GM21367 (cell line): Measurements from ENCODE around the gene KIF5B.
"Not testable (repeated sequence)": the region's sequence is repeated elsewhere in the genome, so short reads cannot be mapped to it uniquely, and the experiment has no call there.

Source experiments
- ATAC-seq: cut with Tn5 transposase; IDR thresholded peaks from one replicate; pipeline ENCODE4 v1.9.1; 2021; ENCODE audit not compliant: unreplicated experiment

KIF5B gene

DNA sequence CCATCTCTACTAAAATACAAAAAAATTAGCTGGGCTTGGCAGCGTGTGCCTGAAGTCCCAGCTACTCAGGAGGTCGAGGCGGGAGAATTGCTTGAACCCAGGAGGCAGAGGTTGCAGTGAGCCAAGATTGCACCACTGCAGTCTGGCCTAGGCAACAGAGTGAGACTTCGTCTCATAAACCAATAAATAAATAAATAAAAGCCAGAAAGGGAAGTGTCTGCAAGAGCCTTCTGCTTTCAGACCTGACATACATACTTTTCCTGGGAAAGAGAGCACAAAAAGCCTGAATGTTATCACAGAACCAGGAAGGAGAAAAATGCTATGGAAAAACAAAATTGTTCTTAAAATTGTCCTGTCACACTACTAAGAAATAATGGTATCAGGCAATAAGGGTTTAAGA lies 4.1 kb upstream of the KIF5B start:
- ATAC-seq: no peak

DNA sequence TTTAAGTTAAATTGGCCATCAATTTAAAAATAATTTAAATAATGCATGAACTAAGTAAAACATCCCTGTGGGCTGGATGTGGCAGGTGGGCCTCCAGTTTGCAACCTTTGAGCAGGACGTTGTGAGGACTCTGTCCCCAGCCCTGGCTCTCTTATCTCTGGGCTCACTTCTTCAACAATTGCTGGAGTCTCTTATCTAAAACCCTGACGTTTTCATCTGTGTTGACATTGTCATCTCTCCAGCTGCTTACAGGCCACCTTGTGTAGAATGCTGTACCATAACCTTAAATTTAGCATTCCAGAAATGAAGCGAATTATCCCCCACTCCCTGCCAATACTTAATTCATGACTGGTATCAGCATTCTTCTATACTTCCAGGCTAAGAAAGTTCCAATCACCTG lies 3.2 kb upstream of the KIF5B start:
- no peak for ATAC-seq

GRCh38 chr10:32057036-32057372 lies 779 bp upstream of the KIF5B start:
- no peak for ATAC-seq

- peak; percentile 34 for ATAC-seq
These were observed 618 bp downstream of the KIF5B start for GRCh38 chr10:32055478-32056135.

DNA sequence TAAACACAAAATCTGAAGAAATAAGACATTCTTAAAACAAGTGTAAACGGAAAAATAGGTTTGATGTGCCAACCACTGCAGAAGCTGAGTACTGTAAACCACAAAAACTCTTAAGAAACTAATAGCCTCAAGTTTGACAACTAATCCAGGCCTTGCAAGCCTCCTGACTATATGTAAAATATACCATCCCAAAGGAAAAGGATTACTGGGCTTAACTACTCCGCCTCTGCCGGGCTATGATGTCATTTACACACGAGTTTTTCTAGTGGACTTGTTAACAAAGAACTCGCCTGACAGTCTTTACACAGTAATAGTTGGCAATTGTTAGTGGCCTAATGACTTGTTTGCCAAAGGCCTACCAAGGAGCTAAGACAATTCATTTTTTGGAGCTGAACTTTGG lies 2.1 kb downstream of the KIF5B start:
- no peak for ATAC-seq

- not testable (repeated sequence) for ATAC-seq
These were observed 2.8 kb downstream of the KIF5B start for GRCh38 chr10:32053392-32053791.

DNA sequence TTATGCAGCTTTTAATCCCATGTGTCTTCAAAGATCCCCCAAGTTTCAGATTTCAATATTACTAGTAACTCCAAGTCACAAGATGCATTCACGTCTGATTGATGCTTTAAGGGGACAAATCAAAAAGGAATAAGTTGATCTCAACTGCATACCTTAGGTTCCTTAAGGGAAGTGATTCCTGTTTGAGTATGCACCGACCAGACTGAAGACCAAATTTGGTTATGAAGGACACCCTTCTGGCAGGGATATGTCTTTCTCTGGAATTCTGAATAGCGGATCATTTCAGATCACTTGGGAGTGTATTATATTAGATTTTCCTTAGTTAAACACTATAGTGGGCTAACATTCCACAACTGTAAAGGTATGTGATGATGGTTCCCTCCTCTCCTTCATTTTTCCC lies 4.3 kb downstream of the KIF5B start:
- ATAC-seq: no peak

DNA sequence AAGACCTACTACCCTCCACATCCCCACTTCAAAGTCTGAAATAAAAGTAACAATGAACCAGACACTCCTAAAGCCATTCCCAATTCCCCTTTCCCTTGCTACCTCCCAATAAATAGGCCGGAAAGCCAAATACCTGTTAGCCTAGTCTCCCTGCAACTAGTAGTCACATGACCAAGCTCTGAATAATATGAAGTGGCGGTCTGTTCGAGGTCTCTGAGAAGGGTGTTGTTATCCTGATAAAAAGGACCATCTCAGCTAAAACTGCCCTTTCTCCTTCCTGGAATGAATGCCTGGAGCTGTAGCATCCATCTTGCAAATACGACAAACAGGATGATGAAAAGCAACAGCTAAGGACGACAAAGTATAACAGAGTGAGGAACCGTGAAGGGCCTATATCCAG lies 6.0 kb downstream of the KIF5B start:
- no peak for ATAC-seq

DNA sequence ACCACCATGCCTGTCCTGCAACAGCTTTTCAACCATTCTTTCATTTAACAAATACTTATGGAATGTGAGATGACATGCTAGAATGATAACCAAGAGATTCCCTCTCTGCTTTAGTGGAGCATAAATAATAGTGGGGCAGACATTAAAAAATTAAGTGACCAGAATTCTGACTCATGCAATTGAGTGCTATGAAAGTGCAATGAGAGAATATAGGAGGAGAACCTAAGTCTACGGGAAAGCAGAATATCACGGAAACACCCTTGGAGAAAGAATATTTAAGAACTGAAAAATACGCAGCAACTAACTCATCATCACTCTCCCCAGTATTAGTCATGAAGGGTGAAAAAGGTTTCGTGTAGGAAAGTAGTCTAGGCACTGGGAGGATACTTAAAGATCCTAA lies 7.1 kb downstream of the KIF5B start:
- ATAC-seq: no peak

DNA sequence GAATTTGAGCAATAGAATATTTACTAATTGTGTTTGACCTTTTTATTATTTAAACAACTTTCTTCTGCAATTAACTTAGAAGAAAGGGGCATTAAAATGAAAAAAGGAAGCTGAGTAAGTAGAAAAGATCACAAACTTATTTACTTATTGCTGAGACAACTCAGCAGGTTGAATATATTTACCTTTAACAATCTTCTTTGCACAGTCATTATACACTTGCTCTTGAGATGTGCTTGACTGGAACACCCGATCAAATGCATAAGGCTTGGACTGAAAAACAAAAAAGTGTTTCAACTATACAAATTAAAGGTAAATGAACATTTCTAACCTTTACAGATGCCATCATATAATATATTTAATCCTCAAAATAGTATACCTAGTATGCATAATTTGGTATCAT lies 7.9 kb downstream of the KIF5B start:
- no peak for ATAC-seq

DNA sequence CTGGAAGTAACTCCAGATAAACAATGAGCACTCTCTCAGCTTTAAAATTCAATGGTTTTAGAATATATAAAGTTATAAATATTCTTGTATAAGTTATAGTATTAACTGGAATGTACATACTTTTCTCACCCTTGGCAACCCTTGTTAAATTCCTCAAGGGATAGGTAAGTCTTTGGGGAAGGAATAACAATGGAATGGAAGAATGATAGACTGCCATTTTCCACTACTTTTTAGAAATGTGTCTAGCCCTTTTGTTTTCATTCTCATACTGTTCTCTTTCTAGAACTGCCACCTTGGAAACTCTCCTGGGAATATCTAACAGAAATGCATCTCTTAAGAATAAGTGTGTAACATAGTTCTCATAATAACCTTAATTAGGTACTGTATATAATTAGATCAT lies 8.3 kb downstream of the KIF5B start:
- ATAC-seq: no peak

- no peak for ATAC-seq
These were observed 10.1 kb downstream of the KIF5B start for GRCh38 chr10:32046151-32046550.

- ATAC-seq: not testable (repeated sequence)
These were observed 13.5 kb downstream of the KIF5B start for GRCh38 chr10:32042730-32043129.

DNA sequence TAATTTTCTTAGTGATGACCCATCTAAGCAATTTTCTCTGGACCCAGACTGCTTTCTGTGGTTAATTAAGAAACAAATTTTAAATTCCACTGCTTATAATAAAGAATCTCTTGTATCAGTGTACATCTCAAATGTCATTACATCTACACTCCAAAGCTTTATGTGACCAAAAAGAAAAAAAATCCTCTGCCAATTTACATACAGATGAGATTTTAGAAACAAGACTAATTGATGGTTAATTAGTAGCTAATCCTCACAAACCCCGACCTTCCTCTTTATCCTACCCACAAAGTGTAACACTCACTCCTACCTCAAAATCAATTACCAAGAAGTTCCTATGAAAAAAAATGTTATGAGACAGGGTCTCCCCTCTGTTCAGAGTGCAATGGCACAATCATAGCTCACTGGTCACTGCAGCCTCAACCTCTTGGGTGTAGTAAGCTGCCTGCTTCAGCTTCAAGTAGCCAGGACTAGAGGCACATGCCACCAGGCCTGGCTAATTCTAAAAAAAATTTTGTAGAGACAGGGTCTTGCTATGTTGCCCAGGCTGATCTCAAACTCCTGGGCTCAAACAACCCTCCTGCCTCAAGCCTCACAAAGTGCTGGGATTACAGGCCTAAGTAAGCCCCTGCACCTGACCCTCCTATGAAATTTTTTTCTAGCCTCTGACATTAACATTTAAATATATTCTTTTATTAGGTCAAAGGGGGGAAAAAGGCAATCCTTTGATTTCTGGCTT lies 14.8 kb downstream of the KIF5B start:
- no peak for ATAC-seq

DNA sequence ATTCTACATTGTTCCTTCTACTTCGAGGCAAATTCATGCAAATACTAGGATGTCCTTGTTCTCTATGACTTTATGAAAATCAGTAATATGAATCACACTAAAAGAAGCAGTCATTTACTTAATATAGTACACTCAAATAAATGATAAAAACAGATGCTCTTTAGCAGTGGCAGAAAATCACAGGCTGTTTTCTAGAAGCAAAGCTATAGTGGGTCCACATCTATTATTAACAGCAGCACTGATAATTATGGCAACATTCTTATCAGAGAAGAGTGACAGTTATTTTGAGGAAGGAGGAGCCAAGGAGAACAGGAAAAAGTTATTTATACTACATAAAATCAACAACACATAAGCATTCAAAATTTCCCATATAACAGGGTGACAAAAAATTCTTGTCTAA lies 16.5 kb downstream of the KIF5B start:
- no peak for ATAC-seq

- ATAC-seq: no peak
These were observed 17.4 kb downstream of the KIF5B start for GRCh38 chr10:32038777-32039176.

GRCh38 chr10:32036922-32037321 lies 19.3 kb downstream of the KIF5B start:
- no peak for ATAC-seq

DNA sequence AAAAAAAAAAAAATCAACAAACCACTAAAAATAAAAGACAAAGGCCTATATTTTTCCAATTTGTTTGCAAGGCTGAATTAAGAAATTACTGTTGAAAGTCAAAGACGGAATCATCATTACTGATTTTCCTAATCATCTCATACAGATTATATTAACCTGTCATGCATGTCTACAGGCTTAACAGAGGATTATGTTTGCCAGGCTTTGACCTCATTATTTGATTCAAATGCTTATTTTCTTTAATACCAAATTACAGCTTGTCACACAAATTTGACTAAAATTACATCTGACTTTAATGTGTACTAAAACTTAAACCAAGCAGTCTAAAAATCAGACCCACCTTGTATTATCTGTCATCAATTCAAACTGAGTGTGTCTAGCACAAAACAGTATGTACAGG lies 21.2 kb downstream of the KIF5B start:
- no peak for ATAC-seq

DNA sequence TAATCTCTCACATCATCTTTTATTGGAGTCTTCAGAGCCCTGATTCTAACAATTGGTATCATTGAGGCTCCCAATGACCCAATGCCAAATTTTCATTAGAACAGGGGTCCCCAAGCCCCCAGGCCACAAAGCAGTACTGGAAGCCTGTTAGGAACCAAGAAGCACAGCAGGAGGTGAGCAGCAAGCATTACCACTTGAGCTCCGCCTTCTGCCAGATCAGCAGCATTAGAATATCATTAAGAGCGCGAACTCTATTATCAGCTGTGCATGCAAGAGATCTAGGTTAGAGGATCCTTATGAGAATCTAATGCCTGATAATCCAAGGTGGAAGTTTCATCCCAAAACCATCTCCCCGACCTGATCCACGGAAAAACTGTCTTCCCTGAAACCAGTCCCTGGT lies 23.1 kb downstream of the KIF5B start:
- ATAC-seq: no peak

DNA sequence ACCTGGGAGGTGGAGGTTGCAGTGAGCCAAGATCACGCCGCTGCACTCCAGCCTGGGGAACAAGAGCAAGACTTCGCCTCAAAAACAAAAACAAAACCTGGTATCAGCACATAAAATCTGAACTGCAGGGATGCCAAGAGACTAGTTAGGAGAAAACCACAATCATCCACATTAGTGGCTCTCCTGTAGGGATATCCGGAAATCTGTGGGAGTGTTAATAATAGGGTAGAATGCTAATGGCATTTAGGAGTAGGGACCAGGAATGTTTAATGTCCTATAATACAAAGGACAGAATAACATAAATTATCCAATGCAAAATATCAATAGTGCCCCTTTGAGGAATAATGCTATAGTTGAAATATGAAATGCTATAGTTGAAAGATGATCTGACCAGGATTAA lies 24.3 kb downstream of the KIF5B start:
- ATAC-seq: no peak

GRCh38 chr10:32031424-32031823 lies 24.8 kb downstream of the KIF5B start:
- ATAC-seq: no peak

- no peak for ATAC-seq
These were observed 27.5 kb downstream of the KIF5B start for GRCh38 chr10:32028710-32029109.

DNA sequence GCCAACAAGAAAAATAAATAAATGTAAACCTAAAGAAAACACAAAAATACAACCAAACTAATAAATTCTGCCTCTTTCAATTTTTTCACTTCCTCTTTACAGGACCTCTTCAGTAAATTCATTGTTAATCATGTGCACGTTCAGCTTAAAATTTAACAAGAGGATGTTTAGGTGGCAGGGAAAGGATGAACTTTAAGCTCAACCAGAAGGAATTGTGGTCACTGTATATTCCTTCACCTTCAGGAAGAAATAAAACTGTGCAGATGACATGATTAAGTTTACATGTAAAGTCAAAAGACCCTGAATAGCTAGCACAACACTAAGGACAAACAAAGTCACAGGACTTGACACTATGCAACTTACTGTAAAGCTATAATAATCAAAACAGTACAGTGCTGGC lies 33.0 kb downstream of the KIF5B start:
- no peak for ATAC-seq
